Thoracic aorta (tissue), 2 donors: ENCODE data around the gene KRT10. TPM values are rescaled to one million over a fixed set of nuclear protein-coding genes. Genes with fewer than 3 reads are reported as not detected.

ENCODE experiments used
- ATAC-seq: fragments of 150-250 bp; one replicate; pipeline ENCODE4 v1.8.0; 2017; ENCODE audit warnings: low read depth; ENCODE audit not compliant: insufficient number of reproducible peaks, low FRiP score
- DNase-seq: peaks from one replicate; pipeline ENCODE4 v3.0.0-alpha.2; 2020; ENCODE audit warnings: low spot score
- H3K27ac ChIP-seq, 2 donors: fragments of 200-600 bp; sonication (generic); 1 replicate in 1 of 2; 2 replicates in 1 of 2; pipeline ENCODE4 v1.5.1; 2016; ENCODE audit warnings: mild to moderate bottlenecking in 2 of 2, moderate library complexity in 2 of 2
- H3K27me3 ChIP-seq: fragments of 200-600 bp; sonication (generic); replicated peaks from 2 replicates; pipeline ENCODE4 v1.6.0; 2016; ENCODE audit warnings: mild to moderate bottlenecking; ENCODE audit not compliant: insufficient read depth
- H3K36me3 ChIP-seq: fragments of 200-600 bp; sonication (generic); one replicate; pipeline ENCODE4 v1.5.1; 2016
- H3K4me1 ChIP-seq, 2 donors: fragments of 200-600 bp; sonication (generic); 1 replicate in 1 of 2; 2 replicates in 1 of 2; pipeline versions ENCODE4 v1.5.1 to v1.6.0; 2016; ENCODE audit warnings: low read depth in 2 of 2, mild to moderate bottlenecking in 1 of 2; ENCODE audit not compliant: control insufficient read depth in 1 of 2
- H3K4me3 ChIP-seq: fragments of 200-600 bp; sonication (generic); 2 replicates; pipeline ENCODE4 v1.5.1; 2016; ENCODE audit warnings: mild to moderate bottlenecking
- H3K9me3 ChIP-seq: fragments of 200-600 bp; sonication (generic); 2 replicates; pipeline ENCODE4 v1.5.1; 2016
- total RNA-seq, 2 donors: library from RNA; depleted of rRNA; stranded (reverse); fragments of >200 nt; gene quantifications; one replicate each; pipeline versions ENCODE4 v1.1.0 to v1.2.3, GENCODE V29; 2016
- TF ChIP-seq, protein P1 (sequence below): fragments of 200-600 bp; sonication (generic); IDR thresholded peaks from one replicate; pipeline ENCODE4 v1.5.1; 2019; ENCODE audit warnings: antibody characterized with exemption

Gene KRT10
- total RNA-seq, 2 donors from 2014 or later: 2.3 to 13.5 TPM

DNA sequence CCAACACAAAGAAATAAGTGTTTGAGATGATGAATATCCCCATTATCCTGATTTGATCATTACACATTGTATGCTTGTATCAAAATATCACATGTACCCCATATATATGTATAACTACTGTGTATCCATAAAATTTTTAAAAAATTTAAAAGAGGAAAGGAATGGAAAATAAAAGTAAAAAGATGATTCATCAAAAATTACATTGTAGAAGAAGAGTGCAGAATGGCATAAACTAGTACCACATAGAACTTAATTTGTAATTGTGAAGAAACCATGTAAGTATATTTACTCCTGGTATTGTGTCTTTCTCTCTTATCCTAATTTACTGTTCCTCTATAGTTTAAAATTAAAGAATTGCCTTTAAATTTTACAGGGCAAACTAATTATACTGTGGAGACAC lies 11.5 kb upstream of the KRT10 start:
- TF ChIP-seq, protein P1, sequence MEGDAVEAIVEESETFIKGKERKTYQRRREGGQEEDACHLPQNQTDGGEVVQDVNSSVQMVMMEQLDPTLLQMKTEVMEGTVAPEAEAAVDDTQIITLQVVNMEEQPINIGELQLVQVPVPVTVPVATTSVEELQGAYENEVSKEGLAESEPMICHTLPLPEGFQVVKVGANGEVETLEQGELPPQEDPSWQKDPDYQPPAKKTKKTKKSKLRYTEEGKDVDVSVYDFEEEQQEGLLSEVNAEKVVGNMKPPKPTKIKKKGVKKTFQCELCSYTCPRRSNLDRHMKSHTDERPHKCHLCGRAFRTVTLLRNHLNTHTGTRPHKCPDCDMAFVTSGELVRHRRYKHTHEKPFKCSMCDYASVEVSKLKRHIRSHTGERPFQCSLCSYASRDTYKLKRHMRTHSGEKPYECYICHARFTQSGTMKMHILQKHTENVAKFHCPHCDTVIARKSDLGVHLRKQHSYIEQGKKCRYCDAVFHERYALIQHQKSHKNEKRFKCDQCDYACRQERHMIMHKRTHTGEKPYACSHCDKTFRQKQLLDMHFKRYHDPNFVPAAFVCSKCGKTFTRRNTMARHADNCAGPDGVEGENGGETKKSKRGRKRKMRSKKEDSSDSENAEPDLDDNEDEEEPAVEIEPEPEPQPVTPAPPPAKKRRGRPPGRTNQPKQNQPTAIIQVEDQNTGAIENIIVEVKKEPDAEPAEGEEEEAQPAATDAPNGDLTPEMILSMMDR: no peak
- Histone ChIP-seq H3K27me3 (no peaks in the 10 kb centered on the region), H3K4me1 (peaks cover 15 to 43% of the 10 kb centered on the region in 2 donors), H3K9me3 (no peaks in the 10 kb centered on the region), H3K36me3 (no peaks in the 10 kb centered on the region), H3K27ac (peak overlapping the region in 1 of 2 donors; percentile 29), H3K4me3 (no peak overlapping the region)
- no peak for DNase-seq
- no peak for ATAC-seq

DNA sequence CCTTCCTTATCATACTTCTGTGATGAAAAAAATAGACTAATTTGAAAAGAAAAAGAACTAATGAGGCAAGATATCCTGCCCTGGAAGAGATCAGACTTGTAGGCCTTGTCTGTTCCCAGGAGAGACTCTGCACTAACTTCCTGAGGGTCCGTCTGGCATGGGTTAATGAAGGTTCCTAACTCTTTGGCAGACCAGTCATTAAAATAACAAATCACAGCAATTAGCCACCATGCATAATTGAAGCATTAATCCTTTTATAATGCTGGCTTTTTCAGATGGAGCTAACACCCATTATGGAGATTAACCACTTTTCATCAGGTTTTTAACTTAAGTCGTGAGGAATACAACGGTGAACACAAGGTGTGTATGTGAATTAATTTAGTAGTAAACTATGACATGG lies 10.4 kb upstream of the KRT10 start:
- Histone ChIP-seq H3K9me3 (no peaks in the 10 kb centered on the region), H3K27me3 (no peaks in the 10 kb centered on the region), H3K27ac (peak overlapping the region; percentile 33 to 48), H3K36me3 (no peaks in the 10 kb centered on the region), H3K4me3 (no peak overlapping the region), H3K4me1 (peaks cover 18 to 50% of the 10 kb centered on the region in 2 donors)
- DNase-seq (no peak), ATAC-seq (no peak)
- TF ChIP-seq, protein P1: no peak

DNA sequence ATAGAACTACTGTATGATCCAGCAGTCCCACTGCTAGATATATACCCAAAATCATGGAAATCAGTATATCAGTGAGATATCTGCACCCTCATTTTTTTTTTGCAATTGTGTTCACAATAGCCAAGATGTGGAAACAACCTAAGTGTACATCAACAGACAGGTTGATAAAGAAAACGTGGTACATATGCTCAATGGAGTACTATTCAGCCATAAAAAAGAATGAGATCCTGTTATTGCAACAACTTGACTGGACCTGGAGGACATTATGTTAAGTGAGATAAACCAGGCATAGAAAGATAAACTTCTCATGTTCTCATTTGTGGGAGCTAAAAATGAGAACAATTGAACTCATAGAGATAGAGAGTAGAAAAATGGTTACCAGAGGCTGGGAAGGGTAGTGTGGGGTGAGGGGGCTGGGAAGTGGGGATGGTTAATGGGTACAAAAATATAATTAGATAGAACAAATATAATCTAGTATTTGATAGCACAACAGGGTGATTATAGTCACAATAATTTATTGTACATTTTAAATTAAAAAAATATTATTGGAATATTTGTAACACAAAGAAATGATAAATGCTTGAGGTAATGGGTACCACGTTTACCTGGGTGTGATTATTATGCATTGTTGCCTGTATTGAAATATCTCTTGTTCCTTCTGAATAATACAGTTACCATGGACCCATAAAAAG lies 7.8 kb upstream of the KRT10 start:
- H3K27ac ChIP-seq: no peak overlapping the region
- no peak for DNase-seq
- H3K9me3 ChIP-seq: no peaks in the 10 kb centered on the region
- TF ChIP-seq, protein P1: no peak
- no peaks in the 10 kb centered on the region for H3K27me3 ChIP-seq
- no peak overlapping the region for H3K4me3 ChIP-seq
- no peak for ATAC-seq
- no peaks in the 10 kb centered on the region for H3K36me3 ChIP-seq
- peaks cover 20 to 62% of the 10 kb centered on the region in 2 donors for H3K4me1 ChIP-seq

DNA sequence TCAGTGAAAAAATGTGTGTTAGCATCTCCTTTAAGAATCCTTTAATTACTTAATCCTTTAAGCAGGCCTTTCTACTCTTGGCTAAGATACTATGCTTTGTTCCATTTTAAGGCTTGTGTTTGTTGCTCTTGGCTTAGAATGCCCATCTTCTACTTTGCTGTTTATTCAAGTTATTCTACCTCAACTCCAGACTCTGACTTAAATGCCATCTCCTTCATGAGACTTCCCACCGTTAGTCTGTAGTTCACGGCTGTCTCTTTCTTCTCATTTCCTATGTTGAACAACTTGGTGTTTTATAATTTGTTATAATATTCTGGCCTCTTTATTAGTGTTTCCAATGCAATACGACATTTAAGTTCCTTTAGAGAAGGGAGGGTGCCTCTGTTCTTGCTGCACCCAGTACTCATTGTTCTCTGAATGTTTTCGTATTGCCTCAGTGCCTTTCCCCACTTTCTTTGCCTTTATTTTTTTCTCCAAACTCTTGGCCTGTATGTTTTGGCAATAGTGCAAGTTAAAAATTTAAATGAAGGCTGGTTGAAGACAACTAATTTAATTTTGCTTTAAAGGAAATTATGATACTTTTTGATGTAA lies 6.1 kb upstream of the KRT10 start:
- Histone ChIP-seq H3K9me3 (no peaks in the 10 kb centered on the region), H3K4me3 (peak overlapping the region; percentile 58), H3K36me3 (no peaks in the 10 kb centered on the region), H3K27ac (peak overlapping the region; percentile 86 to 90), H3K4me1 (peaks cover 20 to 62% of the 10 kb centered on the region in 2 donors), H3K27me3 (no peaks in the 10 kb centered on the region)
- DNase-seq: no peak
- peak; percentile 74 for ATAC-seq
- TF ChIP-seq, protein P1: no peak

DNA sequence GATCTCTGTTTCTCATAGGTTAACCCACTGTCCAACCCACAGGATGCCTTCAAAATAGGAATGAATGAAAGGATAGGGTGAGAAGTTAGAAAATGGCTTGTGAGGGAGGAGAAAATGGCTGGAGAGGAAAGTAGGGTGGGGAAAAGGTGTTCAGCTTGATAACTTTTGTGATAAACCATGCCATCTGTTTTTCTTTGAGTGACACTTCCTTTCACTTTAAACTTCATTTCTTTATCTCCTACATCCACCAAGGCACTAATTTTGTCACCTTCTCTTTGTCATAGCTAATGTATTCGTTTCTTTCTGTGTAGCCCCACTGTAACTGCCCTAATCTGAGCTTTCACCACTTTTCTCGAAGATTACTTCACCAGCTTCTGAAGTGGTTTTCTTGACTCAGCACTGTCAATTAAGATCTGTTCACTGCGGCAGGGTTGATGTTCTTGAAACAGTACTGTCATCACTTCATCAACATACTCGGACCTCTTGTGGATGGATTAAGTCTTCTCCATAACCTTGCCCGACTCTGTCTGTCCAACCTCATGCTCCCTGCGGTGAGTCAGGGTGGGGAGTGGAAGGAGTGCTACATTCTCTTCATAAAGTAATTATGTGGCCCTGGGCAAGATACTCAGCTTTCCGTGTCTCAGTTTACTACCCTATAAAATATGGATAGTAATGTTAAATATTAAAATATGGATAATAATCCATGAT lies 5.5 kb upstream of the KRT10 start:
- ATAC-seq: peak; percentile 37
- Histone ChIP-seq H3K4me3 (peak overlapping the region; percentile 58), H3K27me3 (no peaks in the 10 kb centered on the region), H3K36me3 (no peaks in the 10 kb centered on the region), H3K9me3 (no peaks in the 10 kb centered on the region), H3K27ac (peak overlapping the region; percentile 86 to 90), H3K4me1 (peaks cover 17 to 55% of the 10 kb centered on the region in 2 donors)
- no peak for DNase-seq
- TF ChIP-seq, protein P1: no peak
